AG10803 (cell line): Measurements from ENCODE around the gene STAC2.

ENCODE experiments used
- DNase-seq: peaks from one replicate; pipeline ENCODE4 v3.0.0; 2010; ENCODE audit warnings: low read depth
- H3K4me3 ChIP-seq: 2 replicates; pipeline ENCODE4 v1.5.1; 2011; ENCODE audit warnings: mild to moderate bottlenecking, low read length, control low read depth
- CTCF ChIP-seq: conservative IDR thresholded peaks from 2 replicates; pipeline ENCODE4 v1.5.1; 2011; ENCODE audit warnings: mild to moderate bottlenecking, low read length, control low read depth, inconsistent platforms

STAC2 gene

GRCh38 chr17:39231091-39231561, 5.4 kb upstream of the STAC2 start:
- no peak overlapping the region for H3K4me3 ChIP-seq
- no peak for TF ChIP-seq CTCF
- peak; percentile 25 for DNase-seq

GRCh38 chr17:39230361-39230760, 4.6 kb upstream of the STAC2 start:
- no peak overlapping the region for H3K4me3 ChIP-seq
- no peak for TF ChIP-seq CTCF
- no peak for DNase-seq

GRCh38 chr17:39229274-39229913, 3.6 kb upstream of the STAC2 start:
- DNase-seq, result peak; percentile 58
- H3K4me3 ChIP-seq, result no peak overlapping the region
- no peak for TF ChIP-seq CTCF

GRCh38 chr17:39227364-39227919, 1.7 kb upstream of the STAC2 start:
- no peak overlapping the region for H3K4me3 ChIP-seq
- no peak for DNase-seq
- TF ChIP-seq CTCF, result no peak

GRCh38 chr17:39225959-39226683, 376 bp upstream of the STAC2 start:
- H3K4me3 ChIP-seq, result peak overlapping the region; percentile 49
- no peak for TF ChIP-seq CTCF
- no peak for DNase-seq

- no peak for TF ChIP-seq CTCF
- H3K4me3 ChIP-seq, result no peak overlapping the region
- DNase-seq, result no peak
Measured at GRCh38 chr17:39224778-39225307, 902 bp downstream of the STAC2 start.
